H1 (cell line): ENCODE measurements around the gene TCEA3. TPM values are rescaled to one million over a fixed set of nuclear protein-coding genes. Genes with fewer than 3 reads are reported as not detected.

Experiments used
- CTCF ChIA-PET: fragments of 300-600 bp; sonication (Branson Sonifier 250); formaldehyde crosslinking; loops from one replicate; lab custom pipeline; 2021; ENCODE audit not compliant: partially characterized antibody; lab: Charles Lee
- POLR2A ChIA-PET: fragments of 300-600 bp; sonication (Branson Sonifier 250); formaldehyde crosslinking; loops from one replicate; lab custom pipeline; 2021; ENCODE audit warnings: inconsistent platforms; ENCODE audit not compliant: partially characterized antibody; lab: Charles Lee
- DNase-seq, 2 experiments: peaks; one replicate each; pipeline versions ENCODE4 v3.0.0 to v3.0.0-alpha.2; 2010 to 2022; ENCODE audit warnings: low spot score in 2 of 2, low read depth in 1 of 2, mixed read lengths in 1 of 2
- FAIRE-seq: peaks from 2 replicates; lab custom pipeline; 2011; peaks lifted over from hg19 to GRCh38; lab: Jason Lieb, UNC
- H2AFZ ChIP-seq: 2 replicates; pipeline ENCODE4 v1.8.1; 2012; ENCODE audit warnings: low read length, inconsistent platforms
- H2AK5ac ChIP-seq: 2 replicates; pipeline ENCODE4 v1.6.1; 2013; ENCODE audit warnings: low read depth, low read length
- H2BK120ac ChIP-seq: replicated peaks from 2 replicates; pipeline ENCODE3; 2013; ENCODE audit warnings: low read depth, low read length, inconsistent platforms
- H2BK12ac ChIP-seq: 2 replicates; pipeline ENCODE4 v1.6.1; 2013; ENCODE audit warnings: low read depth, low read length
- H2BK15ac ChIP-seq: 2 replicates; pipeline ENCODE4 v1.6.1; 2013; ENCODE audit warnings: low read length
- H2BK20ac ChIP-seq: 2 replicates; pipeline ENCODE4 v1.6.1; 2013; ENCODE audit warnings: low read length
- H2BK5ac ChIP-seq: 2 replicates; pipeline ENCODE4 v1.6.1; 2013; ENCODE audit warnings: low read depth, low read length
- H3K14ac ChIP-seq: 2 replicates; pipeline ENCODE4 v1.6.1; 2013; ENCODE audit warnings: inconsistent platforms; ENCODE audit not compliant: insufficient read length
- H3K18ac ChIP-seq: 2 replicates; pipeline ENCODE4 v1.6.1; 2013; ENCODE audit warnings: low read length; ENCODE audit errors: extremely low read depth
- H3K23ac ChIP-seq: 2 replicates; pipeline ENCODE4 v1.6.1; 2013; ENCODE audit warnings: inconsistent platforms; ENCODE audit not compliant: insufficient read length
- H3K23me2 ChIP-seq: 2 replicates; pipeline ENCODE4 v1.6.1; 2013; ENCODE audit warnings: low read depth, low read length
- H3K27ac ChIP-seq: 2 replicates; pipeline ENCODE4 v1.6.1; 2011; ENCODE audit warnings: low read depth, low read length, inconsistent platforms
- H3K27me3 ChIP-seq, 4 experiments: replicated peaks in 1 of 4; 1 replicate in 1 of 4; 2 replicates in 3 of 4; pipeline versions ENCODE4 v1.6.1 to v1.8.1; 2011 to 2013; ENCODE audit warnings: low read length in 3 of 4, mild to moderate bottlenecking in 3 of 4, inconsistent platforms in 2 of 4, mixed read lengths in 2 of 4, moderate library complexity in 1 of 4; ENCODE audit not compliant: control insufficient read depth in 3 of 4, insufficient read depth in 3 of 4; ENCODE audit errors: extremely low read depth in 1 of 4
- H3K36me3 ChIP-seq, 4 experiments: 2 replicates each; pipeline versions ENCODE4 v1.6.1 to v1.8.1; 2011 to 2013; ENCODE audit warnings: mild to moderate bottlenecking in 4 of 4, low read length in 3 of 4, moderate library complexity in 2 of 4, control low read depth in 1 of 4, inconsistent platforms in 1 of 4; ENCODE audit not compliant: insufficient read depth in 4 of 4, control insufficient read depth in 2 of 4
- H3K4ac ChIP-seq: replicated peaks from 2 replicates; pipeline ENCODE3; 2013; ENCODE audit warnings: low read length, low read depth, mixed read lengths, inconsistent platforms; ENCODE audit not compliant: insufficient read length
- H3K4me1 ChIP-seq, 4 experiments: replicated peaks in 1 of 4; 1 replicate in 1 of 4; 2 replicates in 3 of 4; pipeline versions ENCODE4 v1.6.1 to v1.8.1; 2011 to 2013; ENCODE audit warnings: low read length in 3 of 4, inconsistent platforms in 2 of 4, mixed read lengths in 1 of 4; ENCODE audit not compliant: insufficient read depth in 4 of 4, control insufficient read depth in 3 of 4
- H3K4me2 ChIP-seq, 2 experiments: 2 replicates each; pipeline versions ENCODE4 v1.6.1 to v1.8.1; 2011 to 2013; ENCODE audit warnings: low read depth in 2 of 2, low read length in 2 of 2, control low read depth in 1 of 2, inconsistent platforms in 1 of 2, mild to moderate bottlenecking in 1 of 2; ENCODE audit not compliant: insufficient read depth in 1 of 2
- H3K4me3 ChIP-seq, 4 experiments: fragments of 200-600, 300-600 bp in 1 of 4; sonication (generic), shearing (Covaris generic), sonication (Bioruptor Twin) in 1 of 4; 2 replicates each; pipeline versions ENCODE4 v1.5.1 to v1.8.1; 2011 to 2016; ENCODE audit warnings: low read length in 4 of 4, low read depth in 3 of 4, control low read depth in 2 of 4, inconsistent platforms in 2 of 4, mild to moderate bottlenecking in 2 of 4, mixed read lengths in 1 of 4, moderate library complexity in 1 of 4; ENCODE audit not compliant: insufficient read depth in 2 of 4; ENCODE audit errors: extremely low read depth in 1 of 4
- H3K56ac ChIP-seq: replicated peaks from 2 replicates; pipeline ENCODE3; 2013; ENCODE audit warnings: low read depth, mild to moderate bottlenecking, mixed read lengths, low read length, inconsistent platforms; ENCODE audit not compliant: insufficient read length
- H3K79me1 ChIP-seq: 2 replicates; pipeline ENCODE4 v1.6.1; 2013; ENCODE audit warnings: low read depth, low read length, control low read depth
- H3K79me2 ChIP-seq, 2 experiments: 2 replicates each; pipeline versions ENCODE4 v1.6.1 to v1.8.1; 2012 to 2013; ENCODE audit warnings: low read length in 2 of 2, mild to moderate bottlenecking in 2 of 2, inconsistent platforms in 1 of 2; ENCODE audit not compliant: insufficient read depth in 2 of 2, control insufficient read depth in 1 of 2
- H3K9ac ChIP-seq, 4 experiments: replicated peaks in 1 of 4; 1 replicate in 1 of 4; 2 replicates in 3 of 4; pipeline versions ENCODE4 v1.6.1 to v1.8.1; 2011 to 2013; ENCODE audit warnings: low read depth in 3 of 4, low read length in 3 of 4, control low read depth in 2 of 4, mild to moderate bottlenecking in 2 of 4, moderate library complexity in 2 of 4, inconsistent platforms in 1 of 4; ENCODE audit errors: extremely low read depth in 1 of 4
- H3K9me3 ChIP-seq, 2 experiments: 2 replicates each; pipeline versions ENCODE4 v1.6.1 to v1.8.1; 2012 to 2013; ENCODE audit warnings: mild to moderate bottlenecking in 2 of 2, moderate library complexity in 2 of 2, control low read depth in 1 of 2, inconsistent platforms in 1 of 2, low read depth in 1 of 2, low read length in 1 of 2, mixed read lengths in 1 of 2; ENCODE audit not compliant: insufficient read depth in 2 of 2
- H4K20me1 ChIP-seq, 2 experiments: replicated peaks in 1 of 2; 2 replicates each; pipeline versions ENCODE3 to v1.8.1; 2011 to 2013; ENCODE audit warnings: inconsistent platforms in 2 of 2, low read length in 2 of 2, mild to moderate bottlenecking in 1 of 2; ENCODE audit not compliant: insufficient read depth in 2 of 2, control insufficient read depth in 1 of 2
- H4K5ac ChIP-seq: 2 replicates; pipeline ENCODE4 v1.6.1; 2013; ENCODE audit warnings: low read length, low read depth, mixed read lengths, inconsistent platforms; ENCODE audit not compliant: insufficient read length
- H4K8ac ChIP-seq: 2 replicates; pipeline ENCODE4 v1.8.0; 2013; ENCODE audit warnings: mild to moderate bottlenecking, moderate library complexity, low read length, inconsistent platforms; ENCODE audit not compliant: insufficient read depth; ENCODE audit errors: extremely low read depth
- H4K91ac ChIP-seq: replicated peaks from 2 replicates; pipeline ENCODE3; 2013; ENCODE audit warnings: low read length, mixed read lengths, inconsistent platforms; ENCODE audit not compliant: insufficient read length
- MAFK ChIP-seq: IDR thresholded peaks from 2 replicates; pipeline ENCODE4 v1.6.1; 2012; ENCODE audit warnings: low read depth, mild to moderate bottlenecking, improper control_type of control experiment, low read length
- POU5F1 ChIP-seq: IDR thresholded peaks from 2 replicates; pipeline ENCODE4 v1.6.1; 2011; ENCODE audit warnings: low read depth, mild to moderate bottlenecking, low read length, moderate library complexity
- WGBS, 2 experiments: shearing (Covaris generic) in 1 of 2; methylation state at CpG; one replicate each; pipeline versions ENCODE4 v1.1.6 to v1.1.7; 2013 to 2015; ENCODE audit warnings: low lambda C conversion rate in 2 of 2, mixed read lengths in 2 of 2, inconsistent platforms in 1 of 2, low coverage in 1 of 2, missing lambda C conversion rate in 1 of 2; ENCODE audit not compliant: insufficient replicate concordance in 2 of 2, insufficient coverage in 1 of 2, insufficient read length in 1 of 2; ENCODE audit errors: extremely low coverage in 1 of 2, missing lambda C conversion rate in 1 of 2; 5-methylcytosine and 5-hydroxymethylcytosine counted together
- polyA plus RNA-seq, 7 experiments: library from polyadenylated mRNA; depleted of rRNA in 3 of 7; stranded (reverse) in 5 of 7; unstranded in 2 of 7; fragments of >200 nt in 5 of 7; fragments of 200-250 nt in 2 of 7; gene quantifications; 1 replicate in 5 of 7; 2 replicates in 1 of 7; 4 replicates in 1 of 7; pipeline versions ENCODE4 v1.2.1 to v1.2.3, GENCODE V29; 2011 to 2013; ENCODE audit warnings: missing spikeins in 2 of 7, mixed read lengths in 2 of 7
- total RNA-seq: library from RNA; stranded (reverse); fragmentation: NEBNext Ultra II Directional; extraction: Animal tissue kit (Norgen Biotek cat#: 25700); gene quantifications from 2 replicates; pipeline ENCODE4 v1.2.1, GENCODE V29; 2021

TCEA3 gene
- total and polyA plus RNA-seq, 2 of the 8 experiments (the other 6 are each of a cell fraction or from before 2014, with no cell fraction given): 0.08 TPM; not detected in 1

GRCh38 chr1:23456226-23456625 lies 31.7 kb upstream of the TCEA3 start:
- H4K20me1 ChIP-seq: peaks cover 2 to 6% of the 10 kb centered on the region in 2 experiments
- TF ChIP-seq MAFK (no peak), POU5F1 (no peak)
- H3K27ac ChIP-seq: no peak overlapping the region
- no peak overlapping the region for H4K8ac ChIP-seq
- WGBS, 2 experiments: 87% methylated on average over 5 of the region's 5 CpGs; no CpG with 5 or more reads in 1 of the 2 experiments
- H4K91ac ChIP-seq: no peak overlapping the region
- no peaks in the 10 kb centered on the region for H3K9me3 ChIP-seq
- no peak overlapping the region for H2BK20ac ChIP-seq
- DNase-seq (no peak), FAIRE-seq (no peak)
- no peaks in the 10 kb centered on the region for H3K27me3 ChIP-seq
- CTCF ChIA-PET: interaction anchor here (1.1 kb wide), 1 partner anchor 25 kb away, joined by 5 read pairs; no protein-coding TSS in a partner anchor
- H2BK12ac ChIP-seq: no peak overlapping the region
- H4K5ac ChIP-seq: no peak overlapping the region
- H3K18ac ChIP-seq: no peak overlapping the region
- POLR2A ChIA-PET: interaction anchor here (0.8 to 3.0 kb wide), 2 partner anchors 30 to 235 kb away, joined by 3 to 7 read pairs; partner anchors contain the start of gene RPL11
- H3K56ac ChIP-seq: no peak overlapping the region
- no peak overlapping the region for H3K4me2 ChIP-seq
- no peak overlapping the region for H2BK5ac ChIP-seq
- no peaks in the 10 kb centered on the region for H3K4me1 ChIP-seq
- H2AK5ac ChIP-seq: no peak overlapping the region
- no peaks in the 10 kb centered on the region for H3K23me2 ChIP-seq
- H3K14ac ChIP-seq: no peak overlapping the region
- H3K36me3 ChIP-seq: peaks cover 0 to 12% (median 0%) of the 10 kb centered on the region in 4 experiments; a peak in 5 of 8 replicates
- H2AFZ ChIP-seq: no peak overlapping the region
- H3K4ac ChIP-seq: no peak overlapping the region
- no peak overlapping the region for H3K9ac ChIP-seq
- H3K4me3 ChIP-seq: no peak overlapping the region
- H2BK15ac ChIP-seq: no peak overlapping the region
- H3K79me1 ChIP-seq: peaks cover 3% of the 10 kb centered on the region
- no peak overlapping the region for H3K23ac ChIP-seq
- no peaks in the 10 kb centered on the region for H3K79me2 ChIP-seq
- no peak overlapping the region for H2BK120ac ChIP-seq
